OCI-LY7 (cell line): ENCODE data around the gene SLC6A12.

Source experiments
- EZH2phosphoT487 ChIP-seq: fragments of 200-600 bp; sonication (generic); IDR thresholded peaks from 2 replicates; pipeline ENCODE4 v1.6.1; 2018; ENCODE audit warnings: low read depth, borderline replicate concordance, mild to moderate bottlenecking, mixed run types, antibody characterized with exemption, low read length, moderate library complexity, mixed read lengths
- TF ChIP-seq, protein P1 (sequence below): fragments of 200-600 bp; sonication (generic); conservative IDR thresholded peaks from 2 replicates; pipeline ENCODE4 v1.5.1; 2014; ENCODE audit warnings: mild to moderate bottlenecking, antibody characterized with exemption, low read length, moderate library complexity, mixed read lengths

DNA sequence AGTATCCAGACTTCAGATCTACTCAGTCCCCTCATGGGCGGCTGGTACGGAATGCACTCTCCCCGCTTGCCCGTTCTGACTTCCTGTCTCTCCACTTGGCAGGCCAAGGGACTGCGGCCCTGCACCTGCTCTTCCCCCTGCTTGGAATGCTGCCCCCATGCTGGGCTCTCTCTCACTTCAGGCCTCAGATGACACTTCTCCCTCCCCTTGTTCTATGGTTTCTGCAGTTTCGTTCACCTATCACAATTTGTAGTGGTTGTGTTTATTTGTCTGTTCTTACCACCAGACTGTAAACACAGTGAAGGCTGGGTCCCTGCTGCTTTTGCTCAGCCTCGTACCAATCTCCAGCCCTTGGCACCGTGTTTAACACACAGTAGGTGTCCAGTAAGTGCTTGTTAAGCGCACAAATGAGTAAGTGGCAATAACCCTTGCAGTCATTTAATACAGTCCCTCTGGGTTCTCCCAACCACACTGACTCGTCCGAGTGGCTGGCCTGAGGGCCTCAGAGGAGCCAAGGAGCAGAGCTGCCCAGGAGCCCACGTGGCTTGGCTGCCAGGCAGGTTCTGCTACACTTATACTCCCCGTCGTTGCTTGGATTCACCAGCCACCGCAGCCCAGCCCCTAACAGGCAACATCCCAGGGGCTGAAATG is 11.8 kb downstream of the SLC6A12 start:
- TF ChIP-seq, protein P1, sequence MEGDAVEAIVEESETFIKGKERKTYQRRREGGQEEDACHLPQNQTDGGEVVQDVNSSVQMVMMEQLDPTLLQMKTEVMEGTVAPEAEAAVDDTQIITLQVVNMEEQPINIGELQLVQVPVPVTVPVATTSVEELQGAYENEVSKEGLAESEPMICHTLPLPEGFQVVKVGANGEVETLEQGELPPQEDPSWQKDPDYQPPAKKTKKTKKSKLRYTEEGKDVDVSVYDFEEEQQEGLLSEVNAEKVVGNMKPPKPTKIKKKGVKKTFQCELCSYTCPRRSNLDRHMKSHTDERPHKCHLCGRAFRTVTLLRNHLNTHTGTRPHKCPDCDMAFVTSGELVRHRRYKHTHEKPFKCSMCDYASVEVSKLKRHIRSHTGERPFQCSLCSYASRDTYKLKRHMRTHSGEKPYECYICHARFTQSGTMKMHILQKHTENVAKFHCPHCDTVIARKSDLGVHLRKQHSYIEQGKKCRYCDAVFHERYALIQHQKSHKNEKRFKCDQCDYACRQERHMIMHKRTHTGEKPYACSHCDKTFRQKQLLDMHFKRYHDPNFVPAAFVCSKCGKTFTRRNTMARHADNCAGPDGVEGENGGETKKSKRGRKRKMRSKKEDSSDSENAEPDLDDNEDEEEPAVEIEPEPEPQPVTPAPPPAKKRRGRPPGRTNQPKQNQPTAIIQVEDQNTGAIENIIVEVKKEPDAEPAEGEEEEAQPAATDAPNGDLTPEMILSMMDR: no peak
- TF ChIP-seq EZH2phosphoT487: no peak
